ENCODE data around the gene PLEKHG4.

DNA sequence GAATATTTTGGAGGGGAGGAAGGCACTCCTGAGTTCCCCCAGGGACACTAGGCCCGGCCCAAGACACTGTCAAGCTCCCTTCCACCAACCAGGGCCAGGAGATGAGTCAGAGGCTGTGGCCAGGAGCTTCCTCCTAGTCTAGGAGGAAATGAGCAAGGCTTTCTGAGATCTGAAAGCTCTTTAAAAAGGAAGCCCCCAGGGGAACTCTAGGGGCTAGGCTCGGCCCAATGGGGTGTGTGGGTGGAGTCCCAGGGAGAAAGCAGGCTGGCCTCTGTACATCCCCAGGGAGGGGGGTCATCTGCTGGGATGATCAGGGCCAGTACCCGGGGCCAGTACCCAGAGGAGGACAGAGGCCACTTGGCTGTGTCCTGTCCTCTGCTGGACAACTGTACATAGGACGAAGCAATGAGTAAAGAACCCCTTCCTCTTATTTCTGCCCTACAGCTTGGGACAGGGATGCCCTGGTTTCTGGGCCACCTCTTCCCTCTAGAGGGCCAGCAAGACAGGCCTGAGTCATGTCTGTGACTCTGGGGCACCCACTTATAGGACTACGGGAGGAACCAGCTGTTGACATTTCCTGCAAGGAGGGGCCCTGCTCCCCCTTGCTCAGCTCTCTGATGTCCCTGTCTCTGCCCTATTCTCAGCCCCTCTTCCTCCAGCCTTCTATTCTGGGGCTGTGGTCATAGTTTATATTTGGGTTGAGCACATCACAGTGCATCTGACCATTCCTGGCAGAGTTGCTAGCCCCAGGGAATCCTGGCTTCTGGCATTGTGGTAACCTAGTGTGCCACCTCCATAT, 34.7 kb upstream of the PLEKHG4 start:
- no peak for TF ChIP-seq CTCF (IDR thresholded peaks at IDR 0.05)
- TF ChIP-seq MAX (CRISPR knock-in tag; IDR thresholded peaks at IDR 0.05), result no peak
